H9 (cell line): ENCODE measurements around the gene TJP3. TPM values are rescaled to one million over a fixed set of nuclear protein-coding genes. Genes with fewer than 3 reads are reported as not detected.
"Not testable (repeated sequence)": the region's sequence is repeated elsewhere in the genome, so short reads cannot be mapped to it uniquely, and the experiment has no call there.

Experiments
- DNase-seq: peaks from one replicate; pipeline ENCODE4 v3.0.0-alpha.2; 2017
- H2AFZ ChIP-seq: one replicate; pipeline ENCODE4 v1.6.1; 2013; ENCODE audit warnings: mild to moderate bottlenecking, low read length, control low read depth, moderate library complexity
- H2AK5ac ChIP-seq: 2 replicates; pipeline ENCODE4 v1.6.1; 2013; ENCODE audit warnings: low read length, control low read depth, mixed read lengths; ENCODE audit not compliant: insufficient read length
- H2BK120ac ChIP-seq: one replicate; pipeline ENCODE4 v1.6.1; 2013; ENCODE audit warnings: low read depth, mild to moderate bottlenecking, low read length, control low read depth, inconsistent platforms; ENCODE audit not compliant: poor library complexity, severe bottlenecking
- H2BK12ac ChIP-seq: 2 replicates; pipeline ENCODE4 v1.6.1; 2013; ENCODE audit warnings: low read length, control low read depth, mixed read lengths, low read depth; ENCODE audit not compliant: insufficient read length
- H2BK15ac ChIP-seq: 2 replicates; pipeline ENCODE4 v1.6.1; 2013; ENCODE audit warnings: low read depth, low read length, control low read depth
- H2BK20ac ChIP-seq: one replicate; pipeline ENCODE4 v1.6.1; 2013; ENCODE audit warnings: low read depth, mild to moderate bottlenecking, low read length, control low read depth, inconsistent platforms; ENCODE audit not compliant: poor library complexity, severe bottlenecking
- H2BK5ac ChIP-seq: 2 replicates; pipeline ENCODE4 v1.6.1; 2013; ENCODE audit warnings: low read length, control low read depth, mixed read lengths; ENCODE audit not compliant: insufficient read length
- H3K14ac ChIP-seq: 2 replicates; pipeline ENCODE4 v1.6.1; 2013; ENCODE audit warnings: low read length, control low read depth; ENCODE audit not compliant: insufficient read depth
- H3K18ac ChIP-seq: 2 replicates; pipeline ENCODE4 v1.6.1; 2013; ENCODE audit warnings: low read depth, mild to moderate bottlenecking, mixed read lengths, low read length, control low read depth; ENCODE audit not compliant: insufficient read length
- H3K23ac ChIP-seq: 2 replicates; pipeline ENCODE4 v1.6.1; 2013; ENCODE audit warnings: low read length, control low read depth, mixed read lengths, low read depth; ENCODE audit not compliant: insufficient read length
- H3K23me2 ChIP-seq: 2 replicates; pipeline ENCODE4 v1.6.1; 2013; ENCODE audit warnings: low read depth, mild to moderate bottlenecking, mixed read lengths, low read length, control low read depth; ENCODE audit not compliant: insufficient read length, poor library complexity, severe bottlenecking
- H3K27ac ChIP-seq: 2 replicates; pipeline ENCODE4 v1.5.1; 2013; ENCODE audit warnings: low read length, control low read depth, mixed read lengths, low read depth; ENCODE audit not compliant: insufficient read length
- H3K27me3 ChIP-seq: 2 replicates; pipeline ENCODE4 v1.6.1; 2013; ENCODE audit warnings: low read length, control low read depth, inconsistent platforms; ENCODE audit not compliant: insufficient read depth
- H3K4ac ChIP-seq: 2 replicates; pipeline ENCODE4 v1.6.1; 2013; ENCODE audit warnings: low read depth, mild to moderate bottlenecking, control low read depth, inconsistent platforms, low read length, moderate library complexity
- H3K4me1 ChIP-seq: 2 replicates; pipeline ENCODE4 v1.6.1; 2013; ENCODE audit warnings: low read length, control low read depth, inconsistent platforms; ENCODE audit not compliant: insufficient read depth
- H3K4me2 ChIP-seq: 2 replicates; pipeline ENCODE4 v1.6.1; 2013; ENCODE audit warnings: low read length, control low read depth, mixed read lengths; ENCODE audit not compliant: insufficient read length, insufficient read depth
- H3K56ac ChIP-seq: 2 replicates; pipeline ENCODE4 v1.6.1; 2013; ENCODE audit warnings: low read depth, mild to moderate bottlenecking, mixed read lengths, low read length, control low read depth; ENCODE audit not compliant: insufficient read length
- H3K79me1 ChIP-seq: 2 replicates; pipeline ENCODE4 v1.6.1; 2013; ENCODE audit warnings: low read depth, mild to moderate bottlenecking, moderate library complexity, low read length, control low read depth, inconsistent platforms; ENCODE audit not compliant: insufficient read depth, poor library complexity, severe bottlenecking
- H3K79me2 ChIP-seq: 2 replicates; pipeline ENCODE4 v1.6.1; 2013; ENCODE audit warnings: low read length, control low read depth, inconsistent platforms; ENCODE audit not compliant: insufficient read depth
- H3K9ac ChIP-seq: 2 replicates; pipeline ENCODE4 v1.6.1; 2013; ENCODE audit warnings: low read length, control low read depth, mixed read lengths; ENCODE audit not compliant: insufficient read length; ENCODE audit errors: extremely low read depth
- H3K9me3 ChIP-seq: one replicate; pipeline ENCODE4 v1.6.1; 2013; ENCODE audit warnings: low read depth, low read length, inconsistent platforms; ENCODE audit not compliant: control insufficient read depth
- H3T11ph ChIP-seq: one replicate; pipeline ENCODE4 v1.6.1; 2013; ENCODE audit warnings: mild to moderate bottlenecking, low read length, control low read depth, inconsistent platforms
- H4K20me1 ChIP-seq: one replicate; pipeline ENCODE4 v1.6.1; 2013; ENCODE audit not compliant: control insufficient read depth, insufficient read length, insufficient read depth
- H4K5ac ChIP-seq: 2 replicates; pipeline ENCODE4 v1.6.1; 2013; ENCODE audit warnings: low read depth, mild to moderate bottlenecking, mixed read lengths, low read length, control low read depth; ENCODE audit not compliant: insufficient read length
- H4K8ac ChIP-seq: replicated peaks from 2 replicates; pipeline ENCODE4 v1.6.1; 2013; ENCODE audit warnings: low read length, control low read depth, mixed read lengths, low read depth; ENCODE audit not compliant: insufficient read length
- H4K91ac ChIP-seq: 2 replicates; pipeline ENCODE4 v1.6.1; 2013; ENCODE audit warnings: low read depth, mild to moderate bottlenecking, moderate library complexity, mixed read lengths, low read length, control low read depth; ENCODE audit not compliant: insufficient read length
- H3K27ac Mint-ChIP-seq, 3 experiments: 2 replicates in 2 of 3; 3 replicates in 1 of 3; pipeline ENCODE4 v1.8.0; 2020 to 2021; ENCODE audit warnings: mixed read lengths in 3 of 3, mild to moderate bottlenecking in 1 of 3, moderate library complexity in 1 of 3
- H3K27me3 Mint-ChIP-seq: 2 replicates; pipeline ENCODE4 v1.8.0; 2021; ENCODE audit warnings: low read depth, mild to moderate bottlenecking, moderate library complexity, mixed read lengths
- H3K36me3 Mint-ChIP-seq, 3 experiments: 2 replicates in 2 of 3; 3 replicates in 1 of 3; pipeline ENCODE4 v1.8.0; 2020 to 2021; ENCODE audit warnings: low read depth in 3 of 3, mixed read lengths in 3 of 3; ENCODE audit not compliant: insufficient read depth in 1 of 3
- H3K4me1 Mint-ChIP-seq, 2 experiments: 2 replicates each; pipeline ENCODE4 v1.8.0; 2020; ENCODE audit warnings: mixed read lengths in 2 of 2
- H3K4me3 Mint-ChIP-seq, 2 experiments: 2 replicates in 1 of 2; 3 replicates in 1 of 2; pipeline ENCODE4 v1.8.0; 2020 to 2021; ENCODE audit warnings: mild to moderate bottlenecking in 2 of 2, mixed read lengths in 2 of 2, moderate library complexity in 1 of 2
- H3K9me3 Mint-ChIP-seq, 2 experiments: 2 replicates in 1 of 2; 3 replicates in 1 of 2; pipeline ENCODE4 v1.8.0; 2020; ENCODE audit warnings: mild to moderate bottlenecking in 2 of 2, mixed read lengths in 2 of 2, moderate library complexity in 1 of 2
- WGBS: extraction: QIAGEN DNeasy Blood & Tissue Kit; methylation state at CpG from one replicate; pipeline ENCODE4 v1.1.7; 2013; ENCODE audit warnings: missing lambda C conversion rate, low lambda C conversion rate, mixed read lengths; ENCODE audit not compliant: insufficient read length; ENCODE audit errors: extremely low coverage; 5-methylcytosine and 5-hydroxymethylcytosine counted together
- total RNA-seq: library from RNA; stranded (reverse); gene quantifications from 2 replicates; pipeline ENCODE4 v1.2.1, GENCODE V29; 2021

The TJP3 gene
- total RNA-seq, 1 experiment from 2014 or later, result 27.3 TPM

GRCh38 chr19:3758297-3758696 is 50.1 kb downstream of the TJP3 start:
- not testable (repeated sequence) for H4K91ac ChIP-seq, H3K4me3 Mint-ChIP-seq, H3K4ac ChIP-seq, H3K79me1 ChIP-seq, H3K4me1 ChIP-seq, H3K23me2 ChIP-seq, H3K14ac ChIP-seq, H3T11ph ChIP-seq, H2AFZ ChIP-seq, H3K23ac ChIP-seq, H4K20me1 ChIP-seq, H3K56ac ChIP-seq, H4K5ac ChIP-seq, H4K8ac ChIP-seq, H2BK12ac ChIP-seq, H2BK120ac ChIP-seq, H3K27me3 Mint-ChIP-seq, H3K9me3 Mint-ChIP-seq, H3K27ac Mint-ChIP-seq, H3K27ac ChIP-seq, H2AK5ac ChIP-seq, H3K18ac ChIP-seq, DNase-seq, H2BK15ac ChIP-seq, H3K27me3 ChIP-seq, H3K4me2 ChIP-seq, H3K9ac ChIP-seq, H2BK20ac ChIP-seq, H3K9me3 ChIP-seq, H3K79me2 ChIP-seq, H2BK5ac ChIP-seq
- Mint-ChIP-seq H3K36me3 (peaks cover 5 to 21% (median 19%) of the 10 kb centered on the region in 3 experiments; a peak in 5 of 7 replicates), H3K4me1 (peaks cover 4 to 13% of the 10 kb centered on the region in 2 experiments; a peak in 3 of 4 replicates)
- no CpG with 5 or more reads among the region's 13 CpGs for WGBS
